Measurements from ENCODE around the gene PCDH1. TPM values are rescaled to one million over a fixed set of nuclear protein-coding genes. Genes with fewer than 3 reads are reported as not detected.

PCDH1 gene
- total RNA-seq, 1 donor from 2014 or later: 27.0 TPM

DNA sequence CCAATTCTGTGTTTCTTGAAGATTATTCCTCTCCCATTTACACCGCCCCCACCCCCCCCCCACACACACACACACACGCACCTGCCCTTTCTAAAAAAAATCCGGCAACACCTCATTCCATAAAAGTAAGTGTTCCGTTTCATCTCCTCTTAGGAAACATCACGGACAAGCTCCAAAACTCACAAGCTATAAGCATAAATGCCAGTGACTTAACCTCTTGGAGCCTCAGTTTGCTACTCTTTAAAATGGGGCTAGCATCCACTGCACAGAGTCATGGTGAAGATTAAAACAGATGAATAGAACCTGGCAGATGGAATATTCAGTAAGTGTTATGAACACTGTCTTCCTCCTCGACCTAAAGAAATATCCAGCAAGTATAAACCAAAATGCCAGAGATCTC is 70.5 kb downstream of the PCDH1 start:
- no peak for DNase-seq

GRCh38 chr5:141807329-141807728 is 70.9 kb downstream of the PCDH1 start:
- DNase-seq: no peak

GRCh38 chr5:141806626-141807025 is 71.6 kb downstream of the PCDH1 start:
- DNase-seq: no peak

DNA sequence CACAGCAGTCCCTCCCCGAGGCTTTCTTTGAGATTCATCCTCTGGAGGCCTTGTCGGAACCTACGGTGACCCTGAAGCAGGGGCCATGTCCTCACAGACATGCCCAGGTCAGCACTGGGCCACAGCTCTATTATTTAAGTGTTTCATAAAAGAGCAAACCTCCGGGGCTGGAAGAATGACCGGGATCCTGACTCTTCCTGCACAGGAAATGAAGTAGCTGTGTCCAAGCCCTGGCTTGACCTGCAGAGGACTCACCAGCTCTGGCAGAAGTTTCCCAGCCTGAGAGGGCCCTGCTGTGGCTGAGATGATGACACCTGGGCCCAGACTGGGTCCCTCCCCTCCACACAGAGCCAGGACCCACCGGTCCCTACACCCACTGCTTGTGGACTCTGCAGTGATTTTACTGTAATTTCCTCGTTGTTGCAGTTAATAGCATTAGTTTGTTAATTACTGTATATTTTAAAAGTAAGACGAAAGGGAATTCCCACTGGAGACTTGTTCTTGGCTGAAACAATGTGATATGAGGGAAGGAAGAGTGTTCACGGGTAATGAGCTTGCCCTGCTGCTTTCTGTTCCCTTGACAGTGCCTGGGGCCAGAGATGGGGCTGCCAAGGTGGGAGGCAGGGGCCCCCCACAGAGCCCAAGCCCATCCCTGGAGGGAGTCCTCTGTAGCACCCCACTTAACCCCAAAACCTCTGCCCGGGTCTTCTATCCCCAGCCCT is 72.2 kb downstream of the PCDH1 start:
- DNase-seq: no peak

- DNase-seq: no peak
Observed at GRCh38 chr5:141804475-141804874, 73.7 kb downstream of the PCDH1 start.

Other genes with a start within 250 kb of the PCDH1 start
- gene HDAC3, start 241.6 kb downstream of the PCDH1 start, total RNA-seq: 46.5 TPM
- 8.4 TPM for gene RELL2, start 241.4 kb downstream of the PCDH1 start, total RNA-seq
- 3.0 TPM for gene FCHSD1, start 227.0 kb downstream of the PCDH1 start, total RNA-seq
- gene ARAP3, start 196.2 kb downstream of the PCDH1 start, total RNA-seq: 3.3 TPM
- gene DELE1, start 45.5 kb upstream of the PCDH1 start, total RNA-seq: 39.0 TPM
- 2.8 TPM for gene PCDH12, start 79.8 kb upstream of the PCDH1 start, total RNA-seq
- 72.1 TPM for gene RNF14, start 90.7 kb upstream of the PCDH1 start, total RNA-seq
- 20.3 TPM for gene GNPDA1, start 134.6 kb upstream of the PCDH1 start, total RNA-seq
- gene NDFIP1, start 230.4 kb upstream of the PCDH1 start, total RNA-seq: 134 TPM